Gastroesophageal sphincter (tissue), 4 donors: ENCODE measurements around the gene MRE11. TPM values are rescaled to one million over a fixed set of nuclear protein-coding genes. Genes with fewer than 3 reads are reported as not detected.

Experiments used
- ATAC-seq: fragments of 150-250 bp; one replicate; pipeline ENCODE4 v1.9.1; 2016; ENCODE audit warnings: mild to moderate bottlenecking, moderate library complexity
- H3K27ac ChIP-seq, 4 donors: fragments of 200-600 bp; sonication (generic) in 3 of 4; 1 replicate in 3 of 4; 2 replicates in 1 of 4; pipeline ENCODE4 v1.5.1; 2016 to 2019
- H3K27me3 ChIP-seq: fragments of 200-600 bp; sonication (generic); one replicate; pipeline ENCODE4 v1.5.1; 2019
- H3K36me3 ChIP-seq, 2 donors: fragments of 200-600 bp; sonication (generic); one replicate each; pipeline ENCODE4 v1.5.1; 2019; ENCODE audit warnings: control low read depth in 1 of 2
- H3K4me1 ChIP-seq, 3 donors: fragments of 200-600 bp; sonication (generic); 1 replicate in 2 of 3; 2 replicates in 1 of 3; pipeline ENCODE4 v1.5.1; 2016 to 2019; ENCODE audit warnings: control low read depth in 2 of 3
- H3K4me3 ChIP-seq, 2 donors: fragments of 200-600 bp; sonication (generic); one replicate each; pipeline ENCODE4 v1.5.1; 2019; ENCODE audit warnings: mild to moderate bottlenecking in 1 of 2, moderate library complexity in 1 of 2
- H3K9me3 ChIP-seq, 3 donors: fragments of 200-600 bp; sonication (generic); one replicate each; pipeline ENCODE4 v1.5.1; 2017 to 2019; ENCODE audit warnings: control low read depth in 2 of 3
- EP300 ChIP-seq: sonication (generic); formaldehyde crosslinking; IDR thresholded peaks from one replicate; pipeline ENCODE4 v1.6.1; 2017; ENCODE audit warnings: antibody characterized with exemption, mild to moderate bottlenecking
- POLR2A ChIP-seq, 2 donors: fragments of 450-650 bp; IDR thresholded peaks; one replicate each; pipeline ENCODE4 v1.6.1; 2017; ENCODE audit warnings: antibody characterized with exemption in 2 of 2, mild to moderate bottlenecking in 2 of 2, moderate library complexity in 1 of 2
- POLR2AphosphoS5 ChIP-seq: sonication (generic); formaldehyde crosslinking; IDR thresholded peaks from one replicate; pipeline ENCODE4 v1.6.1; 2017; ENCODE audit warnings: antibody characterized with exemption
- WGBS, 2 donors: methylation state at CpG; one replicate each; pipeline ENCODE4 v1.1.5; 2018; ENCODE audit warnings: low coverage in 1 of 2; 5-methylcytosine and 5-hydroxymethylcytosine counted together
- total RNA-seq, 4 donors: library from RNA; depleted of rRNA; stranded (reverse); fragments of >200 nt; gene quantifications; one replicate each; pipeline ENCODE4 v1.1.0, GENCODE V29; 2016
- TF ChIP-seq, protein P1 (sequence below), 4 experiments: fragments of 200-600 bp in 2 of 4; fragments of 450-650 bp in 2 of 4; sonication (generic) in 1 of 4; IDR thresholded peaks; one replicate each; pipeline ENCODE4 v1.5.1; 2017 to 2019; ENCODE audit warnings: antibody characterized with exemption in 4 of 4, mild to moderate bottlenecking in 2 of 4, moderate library complexity in 2 of 4

The MRE11 gene
- 10 to 100 TPM; 13.8 to 15.9 (median 14.5) TPM for total RNA-seq

- H3K4me1 ChIP-seq = peaks cover 7 to 29% (median 15%) of the 10 kb centered on the region in 3 donors
- peaks cover 0 to 42% of the 10 kb centered on the region in 2 donors for H3K36me3 ChIP-seq
- TF ChIP-seq POLR2AphosphoS5 (peak; percentile 80), POLR2A (IDR thresholded peaks at IDR 0.05) (peak; percentile 47 to 58)
- TF ChIP-seq, protein P1, sequence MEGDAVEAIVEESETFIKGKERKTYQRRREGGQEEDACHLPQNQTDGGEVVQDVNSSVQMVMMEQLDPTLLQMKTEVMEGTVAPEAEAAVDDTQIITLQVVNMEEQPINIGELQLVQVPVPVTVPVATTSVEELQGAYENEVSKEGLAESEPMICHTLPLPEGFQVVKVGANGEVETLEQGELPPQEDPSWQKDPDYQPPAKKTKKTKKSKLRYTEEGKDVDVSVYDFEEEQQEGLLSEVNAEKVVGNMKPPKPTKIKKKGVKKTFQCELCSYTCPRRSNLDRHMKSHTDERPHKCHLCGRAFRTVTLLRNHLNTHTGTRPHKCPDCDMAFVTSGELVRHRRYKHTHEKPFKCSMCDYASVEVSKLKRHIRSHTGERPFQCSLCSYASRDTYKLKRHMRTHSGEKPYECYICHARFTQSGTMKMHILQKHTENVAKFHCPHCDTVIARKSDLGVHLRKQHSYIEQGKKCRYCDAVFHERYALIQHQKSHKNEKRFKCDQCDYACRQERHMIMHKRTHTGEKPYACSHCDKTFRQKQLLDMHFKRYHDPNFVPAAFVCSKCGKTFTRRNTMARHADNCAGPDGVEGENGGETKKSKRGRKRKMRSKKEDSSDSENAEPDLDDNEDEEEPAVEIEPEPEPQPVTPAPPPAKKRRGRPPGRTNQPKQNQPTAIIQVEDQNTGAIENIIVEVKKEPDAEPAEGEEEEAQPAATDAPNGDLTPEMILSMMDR (IDR thresholded peaks at IDR 0.05) = no peak
- peak within 1 kb of the TSS; percentile 82 to 89 (median 86) for H3K27ac ChIP-seq
- WGBS, 2 donors = 0% methylated on average over 18 to 19 of the region's 55 CpGs
- H3K9me3 ChIP-seq = no peaks in the 10 kb centered on the region
- peak within 1 kb of the TSS; percentile 77 to 88 for H3K4me3 ChIP-seq
- H3K27me3 ChIP-seq = no peaks in the 10 kb centered on the region
- peak; percentile 100 for ATAC-seq
Measured at GRCh38 chr11:94493281-94494125, at the start of gene MRE11, which contains the start of gene ANKRD49. TSS of gene MRE11 (minus strand) at chr11:94493844. CDS start at chr11:94492801, 1,043 bp downstream. TSS of gene ANKRD49 (plus strand) at chr11:94493984. CDS start at chr11:94496694, 2,710 bp downstream.

- H3K4me3 ChIP-seq = no peak overlapping the region
- H3K27ac ChIP-seq = no peak overlapping the region
- H3K27me3 ChIP-seq = peaks cover 12% of the 10 kb centered on the region
- no peak for TF ChIP-seq POLR2A (IDR thresholded peaks at IDR 0.05)
- TF ChIP-seq, protein P1 (IDR thresholded peaks at IDR 0.05) = no peak
- no peak for TF ChIP-seq POLR2AphosphoS5
- TF ChIP-seq EP300 = no peak
- no peaks in the 10 kb centered on the region for H3K9me3 ChIP-seq
- H3K36me3 ChIP-seq = no peaks in the 10 kb centered on the region
- ATAC-seq = no peak
- H3K4me1 ChIP-seq = peaks cover 0 to 21% (median 4%) of the 10 kb centered on the region in 3 donors
- 83 to 100% methylated on average over 1 of the region's 1 CpG for WGBS, 2 donors
Measured at GRCh38 chr11:94539420-94539819, 45.8 kb upstream of the MRE11 start.

DNA sequence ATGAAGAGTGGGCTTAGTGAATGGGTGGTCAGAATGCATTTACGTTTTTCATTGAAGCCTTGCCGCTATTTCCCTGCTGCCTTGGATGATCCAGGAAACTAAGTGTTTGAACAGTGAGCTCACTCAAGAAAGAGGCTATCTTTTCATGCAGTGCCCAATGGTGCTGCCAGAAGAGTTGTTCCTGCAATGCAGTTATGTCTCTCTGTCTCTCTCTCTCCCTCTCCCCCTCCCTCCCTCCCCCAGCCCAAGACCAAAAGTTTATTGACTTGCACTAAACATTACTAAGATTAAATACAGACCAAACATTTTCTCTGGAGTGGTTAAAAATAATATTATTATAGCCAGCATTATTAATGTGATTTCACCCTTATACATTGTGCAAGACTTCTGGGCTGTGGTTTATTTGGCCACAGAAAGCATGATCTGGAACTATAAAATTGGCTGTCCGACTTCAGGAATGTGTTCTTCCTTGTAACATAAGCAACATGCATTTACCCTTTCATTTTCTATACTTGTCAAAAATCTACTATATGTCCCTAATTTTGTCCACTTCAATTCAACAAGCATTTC is 43.5 kb upstream of the MRE11 start:
- no peak for ATAC-seq
- TF ChIP-seq EP300 = no peak
- TF ChIP-seq POLR2A (IDR thresholded peaks at IDR 0.05) = no peak
- TF ChIP-seq POLR2AphosphoS5 = no peak
- TF ChIP-seq, protein P1 (IDR thresholded peaks at IDR 0.05) = no peak
- WGBS, 2 donors = 50 to 55% methylated on average over 3 of the region's 3 CpGs
- no peak overlapping the region for H3K4me3 ChIP-seq
- H3K9me3 ChIP-seq = no peaks in the 10 kb centered on the region
- H3K27me3 ChIP-seq = peaks cover 15% of the 10 kb centered on the region
- H3K36me3 ChIP-seq = no peaks in the 10 kb centered on the region
- peaks cover 0 to 15% (median 0%) of the 10 kb centered on the region in 3 donors for H3K4me1 ChIP-seq
- no peak overlapping the region for H3K27ac ChIP-seq

DNA sequence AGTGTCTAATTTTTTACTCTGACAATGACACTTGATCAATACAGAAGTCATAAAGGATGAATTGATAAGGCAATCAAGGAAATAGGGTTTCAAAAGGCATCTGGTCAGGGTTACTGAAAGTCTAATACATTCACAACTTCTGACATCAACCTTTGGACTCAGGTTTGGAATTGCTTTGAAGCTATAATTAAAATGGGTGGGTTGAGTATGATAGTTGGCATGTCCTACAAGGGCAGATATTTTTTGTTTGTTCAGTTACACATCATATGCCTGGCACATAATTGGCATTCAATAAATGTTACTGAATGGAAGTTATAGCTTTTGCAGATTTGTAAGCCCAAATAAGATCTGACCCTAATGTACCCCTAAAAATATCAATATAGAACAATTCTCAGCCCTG is 42.7 kb upstream of the MRE11 start:
- H3K27ac ChIP-seq = no peak overlapping the region
- TF ChIP-seq POLR2A (IDR thresholded peaks at IDR 0.05) = no peak
- TF ChIP-seq POLR2AphosphoS5 = no peak
- no peak for TF ChIP-seq EP300
- TF ChIP-seq, protein P1 (IDR thresholded peaks at IDR 0.05) = no peak
- H3K36me3 ChIP-seq = no peaks in the 10 kb centered on the region
- ATAC-seq = no peak
- H3K4me3 ChIP-seq = no peak overlapping the region
- peaks cover 0 to 15% (median 0%) of the 10 kb centered on the region in 3 donors for H3K4me1 ChIP-seq
- no peaks in the 10 kb centered on the region for H3K9me3 ChIP-seq
- H3K27me3 ChIP-seq = peaks cover 15% of the 10 kb centered on the region
